HG03378 (cell line): Measurements from ENCODE around the gene RIN3.

Source experiments
- ATAC-seq: cut with Tn5 transposase; IDR thresholded peaks from one replicate; pipeline ENCODE4 v1.9.1; 2021; ENCODE audit warnings: mild to moderate bottlenecking, moderate library complexity; ENCODE audit not compliant: unreplicated experiment

Gene RIN3

GRCh38 chr14:92575061-92575747, 61.6 kb downstream of the RIN3 start:
- ATAC-seq = no peak

DNA sequence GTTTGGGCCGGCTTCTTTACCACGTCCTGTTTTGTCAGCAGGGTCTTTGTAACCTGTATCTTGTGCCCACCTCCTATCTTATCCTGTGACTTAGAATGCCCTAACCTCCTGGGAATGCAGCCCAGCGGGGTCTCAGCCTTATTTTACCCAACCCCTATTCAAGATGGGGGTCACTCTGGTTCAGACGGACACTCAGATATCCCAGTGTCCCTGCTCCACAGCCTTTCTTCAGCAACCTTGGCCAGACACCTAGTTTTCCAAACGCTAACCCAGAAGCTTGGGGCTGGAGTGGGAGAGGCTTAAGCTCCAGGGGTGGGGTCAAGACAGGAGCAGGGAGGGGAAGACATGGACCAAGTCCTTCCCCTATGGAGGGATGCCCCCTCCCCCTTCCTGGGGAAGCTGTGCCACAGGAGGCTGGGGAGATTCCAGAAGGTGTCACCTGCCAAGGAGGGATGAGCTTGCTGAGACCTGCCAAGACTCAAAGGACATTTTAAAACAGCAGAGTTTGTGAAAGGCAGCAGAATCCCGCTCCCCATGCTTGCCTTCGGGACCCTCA, 62.2 kb downstream of the RIN3 start:
- no peak for ATAC-seq

DNA sequence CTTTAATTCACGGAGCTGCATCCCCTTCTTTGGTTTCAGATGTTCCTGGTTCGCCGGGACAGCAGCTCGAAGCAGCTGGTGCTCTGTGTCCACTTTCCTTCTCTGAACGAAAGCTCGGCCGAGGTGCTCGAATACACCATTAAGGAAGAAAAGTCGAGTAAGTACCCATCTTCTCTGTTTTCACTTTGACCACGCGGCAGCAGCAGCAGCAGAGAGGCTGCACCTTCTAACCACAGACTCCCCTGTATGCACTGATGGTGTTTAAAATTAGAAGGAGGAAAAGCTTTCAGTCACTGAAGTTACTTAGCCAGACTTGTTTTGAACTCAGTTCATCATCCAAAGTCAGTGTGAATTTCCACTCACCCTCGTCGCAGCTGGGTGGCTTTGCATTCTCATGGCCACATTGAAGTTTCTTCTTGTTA, 63.8 kb downstream of the RIN3 start:
- peak; percentile 72 for ATAC-seq

GRCh38 chr14:92578511-92578910, 64.9 kb downstream of the RIN3 start:
- no peak for ATAC-seq

DNA sequence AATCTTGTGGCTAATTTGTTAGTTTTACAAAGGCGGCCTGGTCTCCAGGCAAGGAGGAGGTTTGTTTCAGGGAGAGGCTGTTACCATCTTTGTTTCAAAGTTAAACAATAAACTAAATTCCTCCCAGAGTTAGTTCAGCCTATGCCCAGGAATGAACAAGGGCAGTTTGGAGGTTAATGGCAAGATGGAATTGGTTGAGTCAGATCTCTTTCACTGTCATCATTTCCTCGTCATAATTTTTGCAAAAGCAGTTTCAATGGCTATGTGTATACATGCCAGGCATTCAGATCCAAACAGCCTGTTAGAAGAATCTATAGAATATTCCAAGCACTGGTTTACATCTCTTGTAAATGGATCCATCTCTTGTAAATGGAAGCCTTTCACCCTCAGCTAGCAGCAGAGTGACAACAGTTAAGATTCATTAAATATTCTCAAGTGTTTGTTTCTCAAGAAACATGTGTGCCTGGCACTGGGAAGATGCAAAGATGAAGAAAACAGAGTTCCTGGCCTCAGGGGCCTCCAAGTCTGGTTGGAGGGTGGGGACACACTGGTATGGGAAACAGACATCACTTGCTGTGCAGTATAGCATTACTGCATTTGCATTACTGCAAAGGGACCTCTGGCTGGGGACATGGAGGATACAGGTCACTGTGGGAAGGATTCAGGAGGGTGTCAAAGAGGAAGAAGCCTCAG, 65.8 kb downstream of the RIN3 start:
- no peak for ATAC-seq

DNA sequence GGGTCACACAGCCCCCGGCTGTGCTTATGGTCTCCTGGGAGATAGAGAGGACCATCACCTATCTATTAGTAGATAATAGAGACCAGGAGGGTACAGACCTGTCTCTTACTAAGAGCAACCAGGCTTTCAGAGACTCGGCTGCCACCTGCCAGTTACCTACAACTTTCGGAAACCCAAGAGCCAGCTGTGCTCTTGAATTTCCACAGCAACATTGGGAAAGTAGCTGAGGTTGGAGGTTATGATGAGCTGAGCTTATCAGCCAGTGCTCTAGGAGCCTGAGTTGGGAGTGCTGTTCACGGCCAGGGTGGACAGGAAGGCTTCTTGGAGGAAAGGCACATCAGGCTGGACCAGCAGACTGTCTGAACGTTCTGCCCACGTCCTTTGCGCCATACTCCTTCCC, 67.6 kb downstream of the RIN3 start:
- ATAC-seq = no peak

GRCh38 chr14:92581966-92582566, 68.5 kb downstream of the RIN3 start:
- no peak for ATAC-seq

- peak; percentile 47 for ATAC-seq
Measured at GRCh38 chr14:92582706-92583452, 69.3 kb downstream of the RIN3 start.

GRCh38 chr14:92584220-92584619, 70.6 kb downstream of the RIN3 start:
- ATAC-seq = no peak

DNA sequence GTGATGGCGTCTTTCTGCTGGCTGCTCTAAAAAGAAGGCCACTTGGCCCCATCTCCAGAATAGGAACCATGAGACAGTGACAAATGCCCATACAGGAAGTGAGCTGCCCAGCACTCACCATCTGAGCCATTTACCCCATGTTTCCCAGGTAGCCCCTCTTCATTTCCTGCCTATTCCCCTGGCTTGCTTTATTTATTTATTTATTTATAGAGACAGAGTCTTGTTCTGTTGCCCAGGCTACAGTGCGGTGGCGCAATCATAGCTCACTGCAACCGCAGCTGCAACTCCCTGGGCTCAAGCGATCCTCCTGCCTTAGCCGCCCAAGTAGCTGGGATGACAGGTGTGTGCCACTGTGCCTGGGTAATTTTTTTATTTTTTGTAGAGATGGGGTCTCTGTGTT, 71.2 kb downstream of the RIN3 start:
- ATAC-seq = no peak

- peak; percentile 49 for ATAC-seq
Measured at GRCh38 chr14:92585981-92586937, 72.7 kb downstream of the RIN3 start.

DNA sequence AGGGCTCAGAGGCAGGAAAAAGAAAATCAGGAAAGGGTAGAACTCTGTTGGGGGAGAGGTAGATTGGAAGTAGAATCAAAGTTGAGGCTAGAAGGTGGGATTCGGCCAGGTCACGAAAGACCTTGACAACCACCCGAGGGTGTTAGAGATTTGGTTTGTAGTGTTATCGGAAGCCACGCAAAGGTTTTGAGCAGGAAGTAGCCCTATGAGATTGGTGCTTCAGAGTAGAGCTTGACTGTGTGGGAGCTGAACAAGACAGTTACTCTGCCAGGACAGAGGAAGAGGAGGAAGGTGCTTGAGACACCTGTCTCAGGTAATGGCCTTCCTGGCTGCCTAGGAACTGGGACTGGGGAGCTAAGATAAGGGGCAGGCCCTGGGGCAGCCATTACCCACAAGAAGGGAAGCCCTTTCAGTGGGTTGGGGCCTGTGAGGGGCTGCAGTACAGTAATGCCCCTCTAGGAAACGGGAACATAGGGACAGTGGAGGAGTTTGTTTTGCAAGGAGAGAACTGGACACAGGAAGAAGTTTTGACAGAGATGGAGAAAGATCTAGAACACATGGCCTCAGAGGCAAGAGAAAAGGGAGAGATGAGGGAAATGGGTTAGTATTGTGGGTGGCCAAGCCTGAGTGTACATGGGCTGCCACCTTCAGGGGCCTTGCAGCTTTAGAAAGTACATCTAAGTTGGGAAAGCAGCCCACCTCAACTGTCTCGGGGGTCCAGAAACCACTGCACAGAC, 73.5 kb downstream of the RIN3 start:
- no peak for ATAC-seq

GRCh38 chr14:92587700-92588085, 74.1 kb downstream of the RIN3 start:
- no peak for ATAC-seq

DNA sequence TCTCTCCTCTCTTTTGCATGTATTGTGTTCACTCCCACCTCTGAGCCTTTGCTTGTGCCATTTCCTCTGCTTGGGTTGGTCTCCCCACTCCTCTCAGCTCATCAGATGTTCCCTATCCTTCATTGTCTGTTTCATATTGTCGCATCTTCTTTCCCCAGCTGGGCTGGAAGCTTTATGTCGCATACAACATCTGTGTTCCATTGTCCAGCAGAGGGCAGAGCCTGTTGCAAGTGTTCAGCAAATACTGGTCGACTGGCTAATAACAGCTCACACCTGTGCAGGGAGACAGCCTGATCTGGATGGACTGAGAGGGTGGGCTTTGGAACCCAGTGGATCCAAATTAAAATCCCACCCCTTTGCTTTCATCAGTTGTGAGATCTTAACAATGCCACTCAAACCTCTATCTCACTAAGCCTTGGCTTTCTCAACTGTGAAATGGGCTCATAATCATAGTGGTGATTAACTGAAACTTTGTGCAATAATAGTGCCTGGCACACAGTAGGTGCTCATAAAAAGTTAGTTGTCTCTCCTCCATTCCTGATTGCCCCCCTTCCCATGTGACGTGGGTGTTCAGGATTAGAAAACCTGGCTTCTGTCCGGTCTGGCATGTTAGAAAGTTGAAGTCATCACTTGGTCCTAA, 75.8 kb downstream of the RIN3 start:
- no peak for ATAC-seq

- ATAC-seq = no peak
Measured at GRCh38 chr14:92590176-92590575, 76.6 kb downstream of the RIN3 start.

DNA sequence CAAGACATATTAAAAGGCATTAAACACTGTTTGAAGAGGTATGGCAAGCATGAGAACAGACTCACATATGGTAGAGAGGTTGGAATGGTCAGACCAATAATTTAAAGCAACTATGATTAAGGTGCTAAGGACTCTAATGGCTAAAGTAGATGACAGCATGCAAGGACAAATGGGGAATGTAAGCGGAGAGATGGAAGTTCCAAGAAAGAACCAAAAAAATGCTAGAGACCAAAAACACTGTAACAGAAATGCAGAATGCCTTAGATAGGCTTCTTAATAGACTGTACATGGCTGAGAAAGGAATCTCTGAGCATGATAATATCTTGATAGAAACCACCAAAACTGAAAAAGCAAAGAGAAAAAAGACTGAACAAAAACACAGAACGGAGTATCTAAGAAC, 77.4 kb downstream of the RIN3 start:
- ATAC-seq = no peak

DNA sequence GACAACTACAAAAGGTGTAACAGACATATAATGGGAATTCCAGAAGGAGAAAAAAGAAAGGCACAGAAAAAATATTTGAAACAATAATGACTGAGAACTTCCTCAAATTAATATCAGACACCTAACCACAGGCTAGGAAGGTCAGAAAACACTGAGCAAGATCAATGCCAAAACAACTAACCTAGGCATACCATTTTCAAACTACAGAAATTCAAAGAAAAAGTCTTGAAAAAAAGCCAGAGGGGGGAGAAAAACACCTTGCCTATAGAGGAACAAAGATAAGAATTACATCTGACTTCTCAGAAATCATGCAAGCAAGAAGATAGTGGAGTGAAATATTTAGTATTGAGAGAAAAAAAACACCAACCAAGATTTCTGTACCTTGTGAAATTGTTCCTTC, 77.8 kb downstream of the RIN3 start:
- ATAC-seq = no peak

GRCh38 chr14:92595267-92595666, 81.7 kb downstream of the RIN3 start:
- no peak for ATAC-seq

DNA sequence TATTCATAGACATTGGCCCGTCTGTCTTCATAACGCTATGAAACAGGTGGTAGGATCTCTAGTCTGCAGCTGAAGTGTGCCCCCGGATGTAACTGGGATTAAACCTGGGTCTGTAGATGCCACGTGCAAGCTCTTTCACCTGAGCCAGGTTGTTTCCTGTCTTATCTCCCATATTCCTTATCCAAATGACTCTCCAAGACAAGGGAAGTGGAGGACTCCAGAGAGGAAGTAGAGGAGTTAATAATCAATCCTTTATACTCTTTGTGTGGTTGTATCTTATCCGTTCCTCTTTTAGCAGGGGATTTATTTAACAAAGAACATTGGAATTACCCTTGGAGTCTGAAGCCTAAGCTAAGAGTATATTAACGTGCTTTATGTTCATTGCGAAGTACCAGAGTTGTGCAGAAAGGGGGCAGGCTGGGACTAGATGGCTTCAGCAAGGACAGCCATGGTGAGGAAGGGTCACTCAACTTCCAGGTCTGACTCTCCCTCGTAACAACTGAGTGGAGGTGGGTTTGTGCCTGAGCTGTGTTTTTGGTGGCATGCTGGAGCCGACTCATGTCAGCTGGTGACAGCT, 82.8 kb downstream of the RIN3 start:
- no peak for ATAC-seq
